ENCODE data around the gene SUV39H1. TPM values are rescaled to one million over a fixed set of nuclear protein-coding genes. Genes with fewer than 3 reads are reported as not detected.

The SUV39H1 gene
- total RNA-seq, 3 donors from 2014 or later (not counting 1 experiment from before 2014, with no cell fraction given), result 9.2 to 11.6 (median 11.0) TPM

GRCh38 chrX:48700951-48701653, 4.6 kb downstream of the SUV39H1 start:
- Histone ChIP-seq H3K9me3 (ENCODE audit: control insufficient read depth, insufficient read depth, low read length) (no peaks in the 10 kb centered on the region), H3K4me3 (ENCODE audit: low read length) (no peak overlapping the region), H3K36me3 (ENCODE audit: control insufficient read depth, insufficient read depth, low read length) (peaks cover 15% of the 10 kb centered on the region), H3K27ac (ENCODE audit: low read length) (no peak overlapping the region), H3K4me1 (ENCODE audit: control insufficient read depth, insufficient read depth, low read length) (peaks cover 7% of the 10 kb centered on the region), H3K27me3 (ENCODE audit: control insufficient read depth, insufficient read depth, low read length) (no peaks in the 10 kb centered on the region)
- ATAC-seq, result no peak
- TF ChIP-seq CTCF (IDR thresholded peaks at IDR 0.05), result no peak
- peaks cover under 1 to 27% of the 10 kb centered on the region in 2 donors for H3K4me1 Mint-ChIP-seq
- intact Hi-C loops (cut with micrococcal nuclease), result no loop called here
- H3K27ac Mint-ChIP-seq, result no peak overlapping the region
- WGBS (ENCODE audit: insufficient coverage), result 100% methylated on average over 1 of the region's 3 CpGs
- H3K36me3 Mint-ChIP-seq, result no peaks in the 10 kb centered on the region
- H3K27me3 Mint-ChIP-seq (ENCODE audit: low read depth in 2 of 2), result no peaks in the 10 kb centered on the region
- H3K4me3 Mint-ChIP-seq, result no peak overlapping the region
- H3K9me3 Mint-ChIP-seq, result no peaks in the 10 kb centered on the region
- DNase-seq, result no peak

- TF ChIP-seq CTCF (IDR thresholded peaks at IDR 0.05), result no peak
- H3K27me3 Mint-ChIP-seq (ENCODE audit: low read depth in 2 of 2), result no peaks in the 10 kb centered on the region
- H3K27me3 ChIP-seq (ENCODE audit: control insufficient read depth, insufficient read depth, low read length), result no peaks in the 10 kb centered on the region
- no peak for ATAC-seq
- no peak overlapping the region for H3K27ac ChIP-seq (ENCODE audit: low read length)
- no peak overlapping the region for H3K4me3 Mint-ChIP-seq
- H3K4me1 Mint-ChIP-seq, result peaks cover 0 to 19% of the 10 kb centered on the region in 2 donors
- no peaks in the 10 kb centered on the region for H3K9me3 Mint-ChIP-seq
- no peak for DNase-seq
- peaks cover 19% of the 10 kb centered on the region for H3K36me3 ChIP-seq (ENCODE audit: control insufficient read depth, insufficient read depth, low read length)
- H3K36me3 Mint-ChIP-seq, result no peaks in the 10 kb centered on the region
- WGBS (ENCODE audit: insufficient coverage), result 81% methylated on average over 2 of the region's 2 CpGs
- H3K9me3 ChIP-seq (ENCODE audit: control insufficient read depth, insufficient read depth, low read length), result no peaks in the 10 kb centered on the region
- no peak overlapping the region for H3K27ac Mint-ChIP-seq
- peaks cover 5% of the 10 kb centered on the region for H3K4me1 ChIP-seq (ENCODE audit: control insufficient read depth, insufficient read depth, low read length)
- intact Hi-C loops (cut with micrococcal nuclease), result no loop called here
- no peak overlapping the region for H3K4me3 ChIP-seq (ENCODE audit: low read length)
Observed at GRCh38 chrX:48702032-48702431, 5.5 kb downstream of the SUV39H1 start.

- TF ChIP-seq CTCF (IDR thresholded peaks at IDR 0.05), result no peak
- Mint-ChIP-seq H3K27ac (peak overlapping the region in 1 of 2 donors; percentile 63), H3K27me3 (ENCODE audit: low read depth in 2 of 2) (no peaks in the 10 kb centered on the region), H3K9me3 (no peaks in the 10 kb centered on the region), H3K36me3 (no peaks in the 10 kb centered on the region), H3K4me3 (no peak overlapping the region), H3K4me1 (peaks cover 0 to 12% of the 10 kb centered on the region in 2 donors)
- Histone ChIP-seq H3K4me1 (ENCODE audit: control insufficient read depth, insufficient read depth, low read length) (no peaks in the 10 kb centered on the region), H3K4me3 (ENCODE audit: low read length) (no peak overlapping the region), H3K9me3 (ENCODE audit: control insufficient read depth, insufficient read depth, low read length) (no peaks in the 10 kb centered on the region), H3K27ac (ENCODE audit: low read length) (no peak overlapping the region), H3K27me3 (ENCODE audit: control insufficient read depth, insufficient read depth, low read length) (no peaks in the 10 kb centered on the region), H3K36me3 (ENCODE audit: control insufficient read depth, insufficient read depth, low read length) (peaks cover 20% of the 10 kb centered on the region)
- DNase-seq (no peak), ATAC-seq (no peak)
- intact Hi-C loops (cut with micrococcal nuclease), result no loop called here
- 67% methylated on average over 1 of the region's 4 CpGs for WGBS (ENCODE audit: insufficient coverage)
Observed at GRCh38 chrX:48702716-48703115, 6.2 kb downstream of the SUV39H1 start.

GRCh38 chrX:48703228-48703627, 6.7 kb downstream of the SUV39H1 start:
- Histone ChIP-seq H3K27me3 (ENCODE audit: control insufficient read depth, insufficient read depth, low read length) (no peaks in the 10 kb centered on the region), H3K9me3 (ENCODE audit: control insufficient read depth, insufficient read depth, low read length) (no peaks in the 10 kb centered on the region), H3K4me1 (ENCODE audit: control insufficient read depth, insufficient read depth, low read length) (peaks cover 3% of the 10 kb centered on the region), H3K36me3 (ENCODE audit: control insufficient read depth, insufficient read depth, low read length) (peaks cover 20% of the 10 kb centered on the region), H3K27ac (ENCODE audit: low read length) (no peak overlapping the region), H3K4me3 (ENCODE audit: low read length) (no peak overlapping the region)
- DNase-seq, result no peak
- Mint-ChIP-seq H3K36me3 (no peaks in the 10 kb centered on the region), H3K27ac (no peak overlapping the region), H3K27me3 (ENCODE audit: low read depth in 2 of 2) (no peaks in the 10 kb centered on the region), H3K4me1 (peaks cover 0 to 11% of the 10 kb centered on the region in 2 donors), H3K4me3 (no peak overlapping the region), H3K9me3 (no peaks in the 10 kb centered on the region)
- intact Hi-C loops (cut with micrococcal nuclease), result no loop called here
- WGBS (ENCODE audit: insufficient coverage), result 87% methylated on average over 6 of the region's 7 CpGs
- no peak for TF ChIP-seq CTCF (IDR thresholded peaks at IDR 0.05)
- ATAC-seq, result no peak
